HepG2 (cell line): ENCODE measurements around the gene MCM3AP. TPM values are rescaled to one million over a fixed set of nuclear protein-coding genes. Genes with fewer than 3 reads are reported as not detected.

Experiments
- BRF2 ChIP-seq: sonication (generic); formaldehyde crosslinking; IDR thresholded peaks from 2 replicates; pipeline ENCODE4 v1.8.1; 2022; ENCODE audit warnings: mild to moderate bottlenecking, missing genetic modification reagents
- E2F1 ChIP-seq: sonication (generic); formaldehyde crosslinking; IDR thresholded peaks from 2 replicates; pipeline ENCODE4 v1.5.0; 2020; ENCODE audit warnings: missing genetic modification reagents
- ISL2 ChIP-seq: sonication (generic); formaldehyde crosslinking; IDR thresholded peaks from 2 replicates; pipeline ENCODE4 v1.5.0; 2020; ENCODE audit warnings: missing genetic modification reagents
- KDM6A ChIP-seq: IDR thresholded peaks from 2 replicates; pipeline ENCODE4 v1.6.1; 2016; ENCODE audit warnings: low read depth
- KLF15 ChIP-seq: sonication (generic); formaldehyde crosslinking; IDR thresholded peaks from 2 replicates; pipeline ENCODE4 v1.8.1; 2023; ENCODE audit warnings: borderline replicate concordance, mild to moderate bottlenecking, inconsistent platforms, missing genetic modification reagents, mixed read lengths
- KLF6 ChIP-seq: IDR thresholded peaks from 2 replicates; pipeline ENCODE4 v1.8.0; 2016; ENCODE audit warnings: missing biosample characterization, missing genetic modification reagents
- NFAT5 ChIP-seq: sonication (generic); formaldehyde crosslinking; IDR thresholded peaks from 2 replicates; pipeline ENCODE4 v1.4.0; 2020; ENCODE audit warnings: missing genetic modification reagents
- PRDM15 ChIP-seq: sonication (generic); formaldehyde crosslinking; IDR thresholded peaks from 2 replicates; pipeline ENCODE4 v1.4.0; 2020; ENCODE audit warnings: missing genetic modification reagents
- SUZ12 ChIP-seq: fragments of 150-350 bp; IDR thresholded peaks from 2 replicates; pipeline ENCODE4 v1.6.1; 2014; ENCODE audit warnings: low read depth, low read length
- ZBTB20 ChIP-seq: sonication (generic); formaldehyde crosslinking; IDR thresholded peaks from 2 replicates; pipeline ENCODE4 v1.8.1; 2023; ENCODE audit warnings: missing genetic modification reagents, low read depth, mild to moderate bottlenecking, borderline replicate concordance
- ZFP36L1 ChIP-seq: sonication (generic); formaldehyde crosslinking; IDR thresholded peaks from 2 replicates; pipeline ENCODE4 v1.8.0; 2022; ENCODE audit warnings: mild to moderate bottlenecking, missing genetic modification reagents, moderate library complexity
- ZFP36L2 ChIP-seq: sonication (generic); formaldehyde crosslinking; IDR thresholded peaks from 2 replicates; pipeline ENCODE4 v1.4.0; 2020; ENCODE audit warnings: missing genetic modification reagents
- ZFYVE20 ChIP-seq: sonication (generic); formaldehyde crosslinking; IDR thresholded peaks from 2 replicates; pipeline ENCODE4 v1.8.0; 2023; ENCODE audit warnings: low read depth, mild to moderate bottlenecking, moderate library complexity, missing genetic modification reagents, borderline replicate concordance
- ZNF224 ChIP-seq: sonication (generic); formaldehyde crosslinking; IDR thresholded peaks from 2 replicates; pipeline ENCODE4 v1.5.0; 2020; ENCODE audit warnings: mild to moderate bottlenecking, missing genetic modification reagents
- ZNF333 ChIP-seq: sonication (generic); formaldehyde crosslinking; IDR thresholded peaks from 2 replicates; pipeline ENCODE4 v1.4.0; 2020; ENCODE audit warnings: mild to moderate bottlenecking, missing genetic modification reagents, borderline replicate concordance
- ZNF34 ChIP-seq: sonication (generic); formaldehyde crosslinking; IDR thresholded peaks from 2 replicates; pipeline ENCODE4 v1.4.0; 2020; ENCODE audit warnings: mild to moderate bottlenecking, missing genetic modification reagents, borderline replicate concordance
- ZNF569 ChIP-seq: sonication (generic); formaldehyde crosslinking; IDR thresholded peaks from 2 replicates; pipeline ENCODE4 v1.5.0; 2020; ENCODE audit warnings: mild to moderate bottlenecking, missing genetic modification reagents, moderate library complexity, borderline replicate concordance
- ZSCAN12 ChIP-seq: sonication (generic); formaldehyde crosslinking; IDR thresholded peaks from 2 replicates; pipeline ENCODE4 v1.9.0; 2021; ENCODE audit warnings: mild to moderate bottlenecking, missing genetic modification reagents
- polyA plus RNA-seq, 8 experiments: library from polyadenylated mRNA; depleted of rRNA in 3 of 8; stranded (reverse) in 7 of 8; unstranded in 1 of 8; fragments of >200 nt; fragmentation: Illumina TruSeq in 4 of 8; extraction: Trizol in 4 of 8; gene quantifications; 2 replicates each; pipeline versions ENCODE4 v1.2.1 to v1.2.3, GENCODE V29; 2011 to 2016; ENCODE audit warnings: low read depth in 4 of 8, missing spikeins in 1 of 8, mixed read lengths in 1 of 8; ENCODE audit not compliant: insufficient read depth in 1 of 8
- total RNA-seq, 5 experiments: library from RNA; depleted of rRNA; stranded (reverse); fragments of >200 nt; fragmentation: Illumina TruSeq; extraction: Trizol; gene quantifications; 2 replicates each; pipeline ENCODE4 v1.2.3, GENCODE V29; 2016; ENCODE audit warnings: low read depth in 1 of 5

Gene MCM3AP
- total and polyA plus RNA-seq, 2 of the 13 experiments (the other 11 are each of a cell fraction or from before 2014, with no cell fraction given) = 27.0 to 54.7 TPM

- TF ChIP-seq ZSCAN12 (CRISPR knock-in tag) (no peak), KLF6 (no peak), ZNF34 (CRISPR knock-in tag) (no peak), ZFP36L2 (CRISPR knock-in tag) (no peak), KDM6A (no peak), NFAT5 (CRISPR knock-in tag) (0 out of 2 replicates have a peak, but pooled peaks have one; percentile 38), ZNF224 (CRISPR knock-in tag) (no peak), ISL2 (CRISPR knock-in tag) (no peak), KLF15 (CRISPR knock-in tag) (no peak), ZNF333 (CRISPR knock-in tag) (no peak), ZBTB20 (CRISPR knock-in tag) (no peak; the same call in 1 of the 2 replicates), PRDM15 (CRISPR knock-in tag) (no peak), E2F1 (CRISPR knock-in tag) (no peak), SUZ12 (no peak), ZFYVE20 (CRISPR knock-in tag) (no peak), BRF2 (CRISPR knock-in tag) (no peak), ZFP36L1 (no peak), ZNF569 (CRISPR knock-in tag) (no peak)
These were observed 56.1 kb downstream of the MCM3AP start (continued) for GRCh38 chr21:46229133-46229922.
